Fibroblast of villous mesenchyme (primary cell): ENCODE measurements around the gene GTPBP8. TPM values are rescaled to one million over a fixed set of nuclear protein-coding genes. Genes with fewer than 3 reads are reported as not detected.
"Not testable (repeated sequence)": the region's sequence is repeated elsewhere in the genome, so short reads cannot be mapped to it uniquely, and the experiment has no call there.

Experiments
- DNase-seq: peaks from one replicate; pipeline ENCODE4 v3.0.0-alpha.2; 2010; ENCODE audit warnings: low read depth
- H3K4me3 ChIP-seq: 2 replicates; pipeline ENCODE4 v1.5.1; 2011; ENCODE audit warnings: low read depth, mild to moderate bottlenecking, low read length
- CTCF ChIP-seq: IDR thresholded peaks from 2 replicates; pipeline ENCODE4 v1.5.1; 2012; ENCODE audit warnings: low read depth, mild to moderate bottlenecking, low read length; ENCODE audit not compliant: insufficient read depth
- total RNA-seq: library from RNA; depleted of rRNA; stranded (reverse); fragments of >200 nt; gene quantifications from 2 replicates; pipeline ENCODE4 v1.2.3, GENCODE V29; 2012

The GTPBP8 gene
- total RNA-seq, 1 donor = 44.9 TPM

GRCh38 chr3:113038328-113038727 lies 47.5 kb downstream of the GTPBP8 start:
- TF ChIP-seq CTCF = no peak
- DNase-seq = no peak
- H3K4me3 ChIP-seq = no peak overlapping the region

- TF ChIP-seq CTCF = no peak
- DNase-seq = no peak
- H3K4me3 ChIP-seq = no peak overlapping the region
Observed at GRCh38 chr3:113039546-113039945, 48.8 kb downstream of the GTPBP8 start.

- DNase-seq = no peak
- TF ChIP-seq CTCF = no peak
- no peak overlapping the region for H3K4me3 ChIP-seq
Observed at GRCh38 chr3:113040231-113040630, 49.4 kb downstream of the GTPBP8 start.

- no peak overlapping the region for H3K4me3 ChIP-seq
- no peak for TF ChIP-seq CTCF
- no peak for DNase-seq
Observed at GRCh38 chr3:113043686-113044085, 52.9 kb downstream of the GTPBP8 start.

DNA sequence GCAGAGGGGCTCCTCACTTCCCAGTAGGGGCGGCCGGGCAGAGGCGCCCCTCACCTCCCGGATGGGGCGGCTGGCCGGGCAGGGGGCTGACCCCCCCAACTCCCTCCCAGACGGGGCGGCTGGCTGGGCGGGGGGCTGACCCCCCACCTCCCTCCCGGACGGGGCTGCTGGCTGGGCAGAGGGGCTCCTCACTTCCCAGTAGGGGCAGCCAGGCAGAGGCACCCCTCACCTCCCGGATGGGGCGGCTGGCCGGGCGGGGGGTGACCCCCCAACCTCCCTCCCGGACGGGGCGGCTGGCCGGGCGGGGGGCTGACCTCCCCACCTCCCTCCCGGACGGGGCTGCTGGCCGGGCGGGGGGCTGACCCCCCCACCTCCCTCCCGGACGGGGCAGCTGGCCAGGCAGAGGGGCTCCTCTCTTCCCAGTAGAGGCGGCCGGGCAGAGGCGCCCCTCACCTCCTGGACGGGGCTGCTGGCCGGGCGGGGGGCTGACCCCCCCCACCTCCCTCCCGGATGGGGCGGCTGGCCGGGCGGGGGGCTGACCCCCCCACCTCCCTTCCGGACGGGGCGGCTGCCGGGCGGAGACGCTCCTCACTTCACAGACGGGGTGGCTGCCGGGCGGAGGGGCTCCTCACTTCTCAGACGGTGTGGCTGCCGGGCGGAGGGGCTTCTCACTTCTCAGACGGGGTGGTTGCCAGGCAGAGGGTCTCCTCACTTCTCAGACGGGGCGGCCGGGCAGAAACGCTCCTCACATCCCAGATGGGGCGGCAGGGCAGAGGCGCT lies 55.6 kb downstream of the GTPBP8 start:
- H3K4me3 ChIP-seq, DNase-seq: not testable (repeated sequence)

GRCh38 chr3:113051302-113051711 lies 60.5 kb downstream of the GTPBP8 start:
- H3K4me3 ChIP-seq = no peak overlapping the region
- peak; percentile 88 for TF ChIP-seq CTCF
- peak; percentile 83 for DNase-seq

Other genes with a start within 250 kb of the GTPBP8 start
- not detected in 2 replicates for gene CD200R1L, start 144.1 kb upstream of the GTPBP8 start, total RNA-seq
- gene CD200R1, start 15.9 kb upstream of the GTPBP8 start, total RNA-seq = under 0.01 TPM in 2 replicates
- 10.6 and 14.2 TPM in 2 replicates for gene BOC, start 220.6 kb downstream of the GTPBP8 start, total RNA-seq